GM06990 (cell line): ENCODE measurements around the gene CACNA1B.

ENCODE experiments used
- DNase-seq: peaks from one replicate; pipeline ENCODE4 v3.0.0-alpha.2; 2011; ENCODE audit not compliant: insufficient read length; ENCODE audit errors: extremely low read depth
- H3K27me3 ChIP-seq: replicated peaks from 2 replicates; pipeline ENCODE4 v1.6.0; 2011; ENCODE audit warnings: low read length; ENCODE audit not compliant: control insufficient read depth, insufficient read depth
- H3K36me3 ChIP-seq: 2 replicates; pipeline ENCODE4 v1.5.1; 2011; ENCODE audit warnings: low read length; ENCODE audit not compliant: control insufficient read depth, insufficient read depth
- H3K4me3 ChIP-seq: replicated peaks from 2 replicates; pipeline ENCODE4 v1.5.1; 2011; ENCODE audit warnings: low read depth, mild to moderate bottlenecking, control low read depth, low read length
- TF ChIP-seq, protein P1 (sequence below): IDR thresholded peaks from 2 replicates; pipeline ENCODE4 v1.5.1; 2011; ENCODE audit warnings: low read length, control low read depth, mild to moderate bottlenecking, inconsistent platforms; ENCODE audit not compliant: insufficient read depth, poor library complexity, severe bottlenecking

CACNA1B gene

DNA sequence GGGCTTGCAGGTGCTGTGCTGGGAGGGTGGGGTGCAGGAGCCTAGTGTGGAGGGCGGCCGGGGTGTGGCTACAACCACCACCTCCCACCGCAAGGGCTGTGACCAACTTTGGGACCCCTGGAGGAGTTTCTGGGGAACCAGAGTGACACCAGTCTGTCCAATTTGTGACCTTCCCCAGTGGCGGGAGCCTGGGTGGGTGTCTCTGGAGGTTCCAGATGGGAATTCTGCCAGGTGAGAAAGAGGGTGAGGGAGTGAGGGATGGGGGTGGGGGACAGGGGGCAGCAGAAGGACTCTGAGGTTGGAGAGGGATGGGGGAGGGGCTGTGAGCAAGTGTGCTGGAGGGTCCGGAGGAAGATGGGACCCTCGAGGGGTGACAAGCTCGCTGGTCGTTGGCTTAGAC is 4.2 kb upstream of the CACNA1B start:
- no peak overlapping the region for H3K4me3 ChIP-seq
- no peaks in the 10 kb centered on the region for H3K27me3 ChIP-seq
- TF ChIP-seq, protein P1, sequence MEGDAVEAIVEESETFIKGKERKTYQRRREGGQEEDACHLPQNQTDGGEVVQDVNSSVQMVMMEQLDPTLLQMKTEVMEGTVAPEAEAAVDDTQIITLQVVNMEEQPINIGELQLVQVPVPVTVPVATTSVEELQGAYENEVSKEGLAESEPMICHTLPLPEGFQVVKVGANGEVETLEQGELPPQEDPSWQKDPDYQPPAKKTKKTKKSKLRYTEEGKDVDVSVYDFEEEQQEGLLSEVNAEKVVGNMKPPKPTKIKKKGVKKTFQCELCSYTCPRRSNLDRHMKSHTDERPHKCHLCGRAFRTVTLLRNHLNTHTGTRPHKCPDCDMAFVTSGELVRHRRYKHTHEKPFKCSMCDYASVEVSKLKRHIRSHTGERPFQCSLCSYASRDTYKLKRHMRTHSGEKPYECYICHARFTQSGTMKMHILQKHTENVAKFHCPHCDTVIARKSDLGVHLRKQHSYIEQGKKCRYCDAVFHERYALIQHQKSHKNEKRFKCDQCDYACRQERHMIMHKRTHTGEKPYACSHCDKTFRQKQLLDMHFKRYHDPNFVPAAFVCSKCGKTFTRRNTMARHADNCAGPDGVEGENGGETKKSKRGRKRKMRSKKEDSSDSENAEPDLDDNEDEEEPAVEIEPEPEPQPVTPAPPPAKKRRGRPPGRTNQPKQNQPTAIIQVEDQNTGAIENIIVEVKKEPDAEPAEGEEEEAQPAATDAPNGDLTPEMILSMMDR = no peak
- no peaks in the 10 kb centered on the region for H3K36me3 ChIP-seq
- DNase-seq = no peak

DNA sequence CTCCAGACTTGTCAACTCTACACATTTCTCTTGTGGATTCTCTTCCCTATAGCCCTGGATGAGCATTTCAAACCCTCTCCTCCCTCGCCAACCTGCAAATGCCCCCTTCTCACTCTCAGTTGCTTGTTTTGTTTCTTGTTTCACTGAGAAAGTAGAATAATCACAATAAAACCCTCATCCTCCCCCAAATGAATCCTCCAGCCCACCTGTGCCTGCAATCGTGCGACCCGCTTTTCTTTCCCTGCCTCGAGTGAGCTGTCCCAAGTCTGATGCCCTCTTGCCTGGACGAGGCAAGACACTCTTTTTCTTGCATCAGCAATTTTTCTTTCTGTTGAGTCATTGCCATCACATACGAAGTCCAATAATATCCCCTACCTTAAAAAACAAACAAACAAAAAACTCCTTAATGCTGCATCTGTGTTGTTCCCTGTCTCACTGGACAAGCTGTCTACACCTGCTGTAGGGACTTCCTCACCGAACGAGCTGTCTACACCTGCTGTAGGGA is 3.7 kb upstream of the CACNA1B start:
- H3K4me3 ChIP-seq = no peak overlapping the region
- no peaks in the 10 kb centered on the region for H3K36me3 ChIP-seq
- no peaks in the 10 kb centered on the region for H3K27me3 ChIP-seq
- TF ChIP-seq, protein P1 = no peak
- DNase-seq = no peak

DNA sequence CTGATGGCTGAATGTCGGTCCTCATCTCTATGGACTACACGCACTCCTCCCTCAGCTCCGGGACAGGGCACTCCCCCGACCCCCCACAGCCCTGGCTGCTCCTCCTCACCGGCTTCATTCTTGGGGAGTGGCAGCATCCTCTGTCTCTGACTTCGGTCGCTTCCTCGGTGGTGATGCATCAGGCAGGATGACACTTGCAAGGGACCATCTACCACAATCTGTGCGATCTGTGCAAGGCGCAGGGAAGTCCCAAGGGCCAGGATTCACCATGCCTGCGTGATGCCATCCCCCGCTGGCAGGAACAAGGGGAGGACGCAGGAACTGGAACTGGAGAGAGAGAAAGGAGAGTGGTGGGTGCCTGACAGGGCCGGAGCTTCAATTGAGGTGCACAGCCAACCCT is 2.2 kb upstream of the CACNA1B start:
- TF ChIP-seq, protein P1 = no peak
- H3K27me3 ChIP-seq = no peaks in the 10 kb centered on the region; the same call in 1 of the 2 replicates
- no peaks in the 10 kb centered on the region for H3K36me3 ChIP-seq
- H3K4me3 ChIP-seq = no peak overlapping the region
- no peak for DNase-seq

DNA sequence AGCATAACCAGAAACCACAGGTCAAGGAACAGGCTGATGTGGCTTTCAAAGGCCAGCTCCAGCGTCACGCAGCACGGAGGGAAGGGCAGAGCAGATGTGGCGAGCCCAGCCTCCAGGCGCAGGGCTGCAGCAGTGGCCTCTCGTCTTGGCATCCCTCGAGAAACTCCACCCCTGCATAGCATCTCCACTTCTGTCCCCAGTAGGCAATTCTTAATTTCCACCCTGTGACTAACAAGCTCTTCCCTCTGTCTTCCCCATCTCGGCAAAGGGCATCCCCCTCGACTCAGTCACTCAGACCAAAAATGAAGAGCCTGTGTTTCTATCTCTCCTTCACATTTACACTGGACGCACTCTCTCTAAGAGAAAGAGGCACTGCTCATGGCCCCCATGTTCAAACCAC is 1.7 kb upstream of the CACNA1B start:
- H3K27me3 ChIP-seq = no peaks in the 10 kb centered on the region; the same call in 1 of the 2 replicates
- H3K4me3 ChIP-seq = no peak overlapping the region
- TF ChIP-seq, protein P1 = no peak
- no peak for DNase-seq
- H3K36me3 ChIP-seq = no peaks in the 10 kb centered on the region

DNA sequence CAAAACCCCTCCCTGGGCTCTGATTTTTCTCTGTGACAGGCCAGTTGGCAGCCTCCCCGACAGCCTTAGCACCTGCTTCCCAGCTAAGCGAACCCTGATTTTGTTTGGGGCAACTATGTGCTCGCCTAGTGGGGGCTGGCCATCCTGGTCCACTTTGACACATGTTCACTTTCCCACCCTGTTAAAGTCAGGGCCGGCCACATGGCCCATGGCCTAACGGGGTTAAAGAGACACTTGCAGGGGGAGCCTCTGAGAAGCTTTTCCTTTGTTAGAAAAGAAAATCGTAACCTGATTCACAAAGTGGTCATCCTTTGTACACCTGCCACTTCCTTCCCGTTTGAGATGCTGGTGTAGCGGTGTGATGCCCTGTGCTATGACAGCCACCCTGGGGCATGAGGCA is 1.3 kb upstream of the CACNA1B start:
- TF ChIP-seq, protein P1 = no peak
- H3K36me3 ChIP-seq = no peaks in the 10 kb centered on the region
- H3K27me3 ChIP-seq = no peaks in the 10 kb centered on the region; the same call in 1 of the 2 replicates
- no peak overlapping the region for H3K4me3 ChIP-seq
- no peak for DNase-seq
